ENCODE results near the gene IL17D. TPM values are rescaled to one million over a fixed set of nuclear protein-coding genes. Genes with fewer than 3 reads are reported as not detected.

The IL17D gene, protein sequence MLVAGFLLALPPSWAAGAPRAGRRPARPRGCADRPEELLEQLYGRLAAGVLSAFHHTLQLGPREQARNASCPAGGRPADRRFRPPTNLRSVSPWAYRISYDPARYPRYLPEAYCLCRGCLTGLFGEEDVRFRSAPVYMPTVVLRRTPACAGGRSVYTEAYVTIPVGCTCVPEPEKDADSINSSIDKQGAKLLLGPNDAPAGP
- total RNA-seq, result under 1 TPM; 0.49 to 0.54 TPM

DNA sequence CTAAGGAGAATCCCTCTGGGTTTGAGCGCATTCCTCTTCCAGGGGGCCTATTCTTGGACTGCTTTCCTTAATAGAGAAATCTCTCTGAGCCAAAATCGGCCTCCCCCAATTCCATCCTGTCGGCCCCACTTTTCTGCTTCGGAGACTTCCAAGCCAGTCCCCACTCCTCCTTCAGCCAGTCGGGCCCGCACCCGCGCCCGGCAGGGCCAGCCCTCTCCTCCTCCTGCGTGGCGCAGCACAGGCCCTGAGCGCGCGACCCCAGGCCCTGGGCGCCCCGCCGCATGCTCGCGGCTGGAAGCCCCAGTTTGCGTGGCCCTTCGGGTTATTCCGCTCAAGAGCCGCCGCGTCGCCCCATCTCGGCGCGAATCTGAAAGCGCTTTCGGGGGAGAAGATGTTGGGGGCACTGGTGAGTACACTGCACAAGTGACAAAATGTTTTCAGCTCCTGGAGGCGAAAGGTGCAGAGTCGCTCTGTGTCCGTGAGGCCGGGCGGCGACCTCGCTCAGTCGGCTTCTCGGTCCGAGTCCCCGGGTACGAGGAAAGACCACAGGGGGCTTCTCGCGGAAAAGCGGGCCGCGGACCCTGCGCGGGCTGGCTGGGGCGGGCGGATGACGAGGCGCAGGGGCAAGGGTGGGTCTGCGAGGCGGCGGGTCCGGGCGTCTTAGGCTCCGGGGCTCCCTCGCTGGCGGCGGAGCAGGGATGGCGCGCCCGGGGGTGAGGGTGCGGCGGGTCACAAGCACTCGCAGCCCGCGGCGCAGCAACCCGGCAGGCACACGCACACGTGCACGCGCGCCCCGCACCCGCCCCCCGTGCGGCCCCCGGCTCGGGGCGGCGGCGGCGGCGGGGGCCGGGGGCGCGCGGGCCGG, at the start of gene IL17D:
IL17D (plus strand) TSS at position 785 of the 865 bp plus-strand sequence. CDS start 303 bp downstream, outside the sequence.
- H3K4me1 Mint-ChIP-seq (ENCODE audit: low read depth), result peaks cover 11% of the 10 kb centered on the region
- POLR2A ChIA-PET, result interaction anchor here (0.7 to 1.7 kb wide), 4 partner anchors 19 to 1070 kb away, joined by 3 to 5 read pairs (median 4); partner anchors contain the start of genes MPHOSPH8, MRPL57 and SKA3
- intact Hi-C loops (cut with micrococcal nuclease), result no loop called here

DNA sequence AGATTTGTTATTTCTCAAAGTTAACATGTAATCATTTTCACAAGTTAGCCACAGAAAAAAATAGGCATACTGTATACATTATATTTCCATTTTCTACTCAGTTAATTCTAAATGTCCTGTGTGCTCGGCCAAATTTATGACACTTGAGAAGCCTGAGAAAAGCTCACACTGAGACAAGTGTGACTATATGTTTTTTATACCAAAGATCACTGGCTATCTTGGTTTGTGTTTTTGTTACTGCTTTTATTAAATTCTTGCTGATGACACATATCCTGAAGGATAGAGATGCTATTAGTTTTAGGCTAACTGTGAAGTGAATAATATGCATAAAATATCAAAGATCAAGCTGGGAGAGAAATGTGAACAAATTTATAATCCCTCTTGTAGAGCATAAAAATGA, 49.3 kb upstream of the IL17D start:
- ATAC-seq, result no peak
- Mint-ChIP-seq H3K9me3 (no peaks in the 10 kb centered on the region), H3K27ac (no peak overlapping the region), H3K4me3 (no peak overlapping the region), H3K36me3 (ENCODE audit: low read depth) (no peaks in the 10 kb centered on the region), H3K4me1 (ENCODE audit: low read depth) (no peaks in the 10 kb centered on the region), H3K27me3 (no peaks in the 10 kb centered on the region)
- CTCF ChIA-PET, result no interaction called here
- intact Hi-C loops (cut with micrococcal nuclease), result no loop called here
- POLR2A ChIA-PET, result no interaction called here
- TF ChIP-seq, protein P1, sequence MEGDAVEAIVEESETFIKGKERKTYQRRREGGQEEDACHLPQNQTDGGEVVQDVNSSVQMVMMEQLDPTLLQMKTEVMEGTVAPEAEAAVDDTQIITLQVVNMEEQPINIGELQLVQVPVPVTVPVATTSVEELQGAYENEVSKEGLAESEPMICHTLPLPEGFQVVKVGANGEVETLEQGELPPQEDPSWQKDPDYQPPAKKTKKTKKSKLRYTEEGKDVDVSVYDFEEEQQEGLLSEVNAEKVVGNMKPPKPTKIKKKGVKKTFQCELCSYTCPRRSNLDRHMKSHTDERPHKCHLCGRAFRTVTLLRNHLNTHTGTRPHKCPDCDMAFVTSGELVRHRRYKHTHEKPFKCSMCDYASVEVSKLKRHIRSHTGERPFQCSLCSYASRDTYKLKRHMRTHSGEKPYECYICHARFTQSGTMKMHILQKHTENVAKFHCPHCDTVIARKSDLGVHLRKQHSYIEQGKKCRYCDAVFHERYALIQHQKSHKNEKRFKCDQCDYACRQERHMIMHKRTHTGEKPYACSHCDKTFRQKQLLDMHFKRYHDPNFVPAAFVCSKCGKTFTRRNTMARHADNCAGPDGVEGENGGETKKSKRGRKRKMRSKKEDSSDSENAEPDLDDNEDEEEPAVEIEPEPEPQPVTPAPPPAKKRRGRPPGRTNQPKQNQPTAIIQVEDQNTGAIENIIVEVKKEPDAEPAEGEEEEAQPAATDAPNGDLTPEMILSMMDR (IDR thresholded peaks at IDR 0.05), result no peak
- no peak for DNase-seq

More for the DNA sequence above, at the start of gene IL17D:
- TF ChIP-seq, protein P1 (IDR thresholded peaks at IDR 0.05), result no peak
- Mint-ChIP-seq H3K27me3 (peaks cover 17% of the 10 kb centered on the region), H3K4me3 (peak within 1 kb of the TSS; percentile 89), H3K36me3 (ENCODE audit: low read depth) (no peaks in the 10 kb centered on the region), H3K27ac (peak within 1 kb of the TSS; percentile 86), H3K9me3 (no peaks in the 10 kb centered on the region)
- ATAC-seq, result peak; percentile 31
- CTCF ChIA-PET, result interaction anchor here (0.9 to 3.2 kb wide), 12 partner anchors 8 to 221 kb away, joined by 3 to 11 read pairs (median 6); no protein-coding TSS in a partner anchor
- peak; percentile 54 for DNase-seq

DNA sequence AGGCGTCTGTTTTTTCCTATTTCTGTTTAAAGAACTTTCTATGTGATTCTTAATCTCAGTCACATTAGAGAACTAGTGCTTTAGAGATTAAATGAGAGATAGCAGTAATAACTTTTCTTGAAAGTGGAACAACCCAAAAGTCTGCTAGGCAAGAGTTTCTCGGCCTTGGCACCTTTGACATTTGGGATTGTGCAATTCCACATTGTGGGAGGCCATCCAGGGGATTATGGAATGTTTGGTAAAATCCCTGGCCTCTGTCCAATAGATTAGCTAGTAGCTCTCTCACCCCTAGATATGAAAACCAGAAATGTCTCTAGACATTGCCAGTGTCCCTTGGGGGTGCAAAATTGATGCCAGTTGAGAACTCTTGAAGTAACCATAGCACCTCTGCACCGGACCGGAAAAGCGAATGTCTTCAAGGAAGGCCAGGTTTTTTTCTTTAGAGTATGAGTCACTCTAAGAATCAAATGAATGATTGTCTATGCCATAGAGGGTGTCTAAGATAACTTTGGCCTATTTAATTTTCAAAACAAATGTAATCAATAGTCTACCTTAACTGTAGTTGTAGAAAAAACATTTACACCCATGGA, 45.0 kb upstream of the IL17D start:
- DNase-seq (no peak), ATAC-seq (no peak)
- Mint-ChIP-seq H3K27ac (no peak overlapping the region), H3K36me3 (ENCODE audit: low read depth) (no peaks in the 10 kb centered on the region), H3K9me3 (no peaks in the 10 kb centered on the region), H3K4me1 (ENCODE audit: low read depth) (no peaks in the 10 kb centered on the region), H3K4me3 (no peak overlapping the region), H3K27me3 (no peaks in the 10 kb centered on the region)
- intact Hi-C loops (cut with micrococcal nuclease), result no loop called here
- TF ChIP-seq, protein P1 (IDR thresholded peaks at IDR 0.05), result no peak
- ChIA-PET POLR2A (no interaction called here), CTCF (no interaction called here)

DNA sequence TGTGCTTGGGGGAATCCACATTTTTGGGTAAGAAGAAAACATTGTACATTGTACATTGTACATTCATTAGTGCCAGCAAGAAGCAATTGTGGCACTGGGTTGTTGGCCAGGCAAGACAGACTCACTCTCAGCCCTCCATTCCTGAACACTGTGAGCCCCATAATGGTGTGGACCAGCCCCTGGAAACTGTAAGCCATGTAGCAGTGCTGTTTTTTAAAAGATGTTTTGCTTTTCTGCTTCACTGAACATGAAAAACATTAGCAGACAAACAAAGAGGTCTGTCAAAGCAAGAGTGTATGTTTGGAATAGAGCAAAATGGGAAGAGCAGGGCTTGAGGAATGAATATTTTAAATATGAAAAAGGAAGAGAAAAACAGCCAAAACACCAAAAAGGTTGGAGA, 39.1 kb upstream of the IL17D start:
- H3K4me3 Mint-ChIP-seq, result no peak overlapping the region
- no peaks in the 10 kb centered on the region for H3K27me3 Mint-ChIP-seq
- TF ChIP-seq, protein P1 (IDR thresholded peaks at IDR 0.05), result no peak
- POLR2A ChIA-PET, result no interaction called here
- H3K9me3 Mint-ChIP-seq, result no peaks in the 10 kb centered on the region
- CTCF ChIA-PET, result no interaction called here
- no peaks in the 10 kb centered on the region for H3K4me1 Mint-ChIP-seq (ENCODE audit: low read depth)
- intact Hi-C loops (cut with micrococcal nuclease), result no loop called here
- DNase-seq, result no peak
- H3K27ac Mint-ChIP-seq, result no peak overlapping the region
- no peaks in the 10 kb centered on the region for H3K36me3 Mint-ChIP-seq (ENCODE audit: low read depth)
- no peak for ATAC-seq

Data from activated CD8-positive, alpha-beta T cell treated with anti-CD3 and anti-CD28 coated beads for 36 hours (primary cell).